Measurements from ENCODE around the gene OLFML2B. TPM values are rescaled to one million over a fixed set of nuclear protein-coding genes. Genes with fewer than 3 reads are reported as not detected.
"Not testable (repeated sequence)": the region's sequence is repeated elsewhere in the genome, so short reads cannot be mapped to it uniquely, and the experiment has no call there.

The OLFML2B gene
- total and polyA plus RNA-seq, 8 donors = 0.19 to 12.5 (median 0.47) TPM

DNA sequence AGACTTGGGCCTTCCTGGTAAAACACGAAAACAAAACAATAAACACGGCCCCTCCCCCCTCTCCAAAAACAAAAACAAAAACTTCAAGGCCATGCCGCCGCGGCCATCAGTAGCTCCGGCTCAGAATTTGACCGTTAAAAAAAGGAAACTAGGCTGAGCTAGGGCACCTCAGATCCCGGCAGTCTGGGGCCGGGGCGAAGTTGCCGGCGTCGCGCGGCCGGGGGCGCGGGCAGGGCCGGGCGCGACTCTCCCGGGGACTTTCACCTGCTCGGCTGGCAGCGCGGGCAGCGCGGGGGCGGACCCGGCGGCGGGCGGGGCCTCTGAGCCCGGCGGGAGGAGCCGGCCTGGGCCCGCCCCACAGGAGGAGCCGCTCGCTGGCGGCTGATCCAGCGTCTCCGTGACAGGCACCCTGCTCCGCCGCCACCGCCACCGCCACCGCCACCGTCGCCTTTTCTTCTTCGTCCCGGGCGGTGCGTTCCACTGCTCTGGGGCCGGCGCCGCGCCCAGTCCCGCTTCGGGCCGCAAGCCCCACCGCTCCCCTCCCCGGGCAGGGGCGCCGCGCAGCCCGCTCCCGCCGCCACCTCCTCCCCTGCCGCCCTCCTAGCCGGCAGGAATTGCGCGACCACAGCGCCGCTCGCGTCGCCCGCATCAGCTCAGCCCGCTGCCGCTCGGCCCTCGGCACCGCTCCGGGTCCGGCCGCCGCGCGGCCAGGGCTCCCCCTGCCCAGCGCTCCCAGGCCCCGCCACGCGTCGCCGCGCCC, 45.8 kb upstream of the OLFML2B start, which contains the start of gene NOS1AP:
NOS1AP (plus strand) TSS at position 358 of the 760 bp plus-strand sequence. CDS start 487 bp downstream, outside the sequence.
- no peaks in the 10 kb centered on the region for H3K27me3 ChIP-seq
- no peaks in the 10 kb centered on the region for H3K9me3 ChIP-seq
- intact Hi-C loops (cut with DNase I) = no loop called here
- peaks cover 0 to 9% (median 3%) of the 10 kb centered on the region in 3 donors for H3K4me1 ChIP-seq
- 0 to 1% methylated on average over 52 to 95 of the region's 95 CpGs for WGBS, 2 donors
- H3K27ac ChIP-seq = peak within 1 kb of the TSS in 3 of 4 donors; percentile 68 to 81 (median 80)
- H3K4me3 ChIP-seq = peak within 1 kb of the TSS; percentile 69 to 82 (median 75)
- TF ChIP-seq, protein P1, sequence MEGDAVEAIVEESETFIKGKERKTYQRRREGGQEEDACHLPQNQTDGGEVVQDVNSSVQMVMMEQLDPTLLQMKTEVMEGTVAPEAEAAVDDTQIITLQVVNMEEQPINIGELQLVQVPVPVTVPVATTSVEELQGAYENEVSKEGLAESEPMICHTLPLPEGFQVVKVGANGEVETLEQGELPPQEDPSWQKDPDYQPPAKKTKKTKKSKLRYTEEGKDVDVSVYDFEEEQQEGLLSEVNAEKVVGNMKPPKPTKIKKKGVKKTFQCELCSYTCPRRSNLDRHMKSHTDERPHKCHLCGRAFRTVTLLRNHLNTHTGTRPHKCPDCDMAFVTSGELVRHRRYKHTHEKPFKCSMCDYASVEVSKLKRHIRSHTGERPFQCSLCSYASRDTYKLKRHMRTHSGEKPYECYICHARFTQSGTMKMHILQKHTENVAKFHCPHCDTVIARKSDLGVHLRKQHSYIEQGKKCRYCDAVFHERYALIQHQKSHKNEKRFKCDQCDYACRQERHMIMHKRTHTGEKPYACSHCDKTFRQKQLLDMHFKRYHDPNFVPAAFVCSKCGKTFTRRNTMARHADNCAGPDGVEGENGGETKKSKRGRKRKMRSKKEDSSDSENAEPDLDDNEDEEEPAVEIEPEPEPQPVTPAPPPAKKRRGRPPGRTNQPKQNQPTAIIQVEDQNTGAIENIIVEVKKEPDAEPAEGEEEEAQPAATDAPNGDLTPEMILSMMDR (IDR thresholded peaks at IDR 0.05) = no peak
- peak; percentile 97 to 99 (median 98) for ATAC-seq
- FAIRE-seq = no peak
- no peaks in the 10 kb centered on the region for H3K36me3 ChIP-seq
- DNase-seq = peak; percentile 82 to 96 (median 88)

DNA sequence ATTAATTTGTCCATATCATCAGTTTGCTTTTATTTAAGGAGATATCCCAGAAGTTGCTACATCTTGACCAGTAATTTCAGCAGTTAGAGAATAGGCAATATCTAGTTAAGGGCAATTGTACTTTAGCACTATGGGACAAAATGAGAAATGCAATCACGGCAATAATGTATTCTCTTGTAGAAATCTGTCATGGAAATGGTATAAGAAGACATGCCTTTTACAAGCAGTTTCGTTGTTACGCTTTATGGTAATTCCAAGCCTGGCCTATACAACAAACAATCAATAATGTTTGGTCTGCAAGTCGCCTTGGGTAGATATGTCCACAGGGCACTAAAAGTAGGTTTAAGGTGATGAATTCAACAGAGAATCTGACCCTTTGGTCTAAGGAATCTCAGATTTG, 44.6 kb upstream of the OLFML2B start:
- peaks cover 0 to 9% (median 3%) of the 10 kb centered on the region in 3 donors for H3K4me1 ChIP-seq
- WGBS, 2 donors = 91 to 97% methylated on average over 4 of the region's 4 CpGs
- ATAC-seq = no peak
- DNase-seq = no peak
- H3K4me3 ChIP-seq = no peak overlapping the region
- no peaks in the 10 kb centered on the region for H3K27me3 ChIP-seq
- H3K27ac ChIP-seq = no peak overlapping the region
- TF ChIP-seq, protein P1 (IDR thresholded peaks at IDR 0.05) = no peak
- no peak for FAIRE-seq
- no peaks in the 10 kb centered on the region for H3K36me3 ChIP-seq
- no peaks in the 10 kb centered on the region for H3K9me3 ChIP-seq
- intact Hi-C loops (cut with DNase I) = no loop called here

DNA sequence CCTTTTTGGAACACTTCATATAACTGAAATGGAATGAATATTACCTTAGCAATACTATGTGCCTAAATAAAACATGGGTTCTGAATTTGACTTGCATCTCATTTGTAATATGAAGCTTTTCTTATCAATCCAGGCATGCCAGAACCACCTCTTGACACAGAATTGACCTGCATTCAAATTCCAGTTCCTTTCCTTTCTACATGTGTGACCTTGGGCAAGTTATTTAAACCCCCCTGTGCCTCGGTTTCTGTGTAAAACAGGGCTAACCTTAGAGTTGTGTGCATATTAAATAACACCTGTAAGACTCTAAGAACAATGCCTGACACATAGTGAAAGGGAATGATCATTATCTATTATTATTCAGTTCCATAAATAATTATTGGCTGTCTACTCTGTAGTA, 43.8 kb upstream of the OLFML2B start:
- Histone ChIP-seq H3K4me3 (no peak overlapping the region), H3K4me1 (peaks cover 0 to 9% (median 3%) of the 10 kb centered on the region in 3 donors), H3K27me3 (no peaks in the 10 kb centered on the region), H3K36me3 (no peaks in the 10 kb centered on the region), H3K9me3 (no peaks in the 10 kb centered on the region), H3K27ac (no peak overlapping the region)
- DNase-seq = no peak
- ATAC-seq = no peak
- FAIRE-seq = no peak
- 13 to 26% methylated on average over 1 of the region's 1 CpG for WGBS, 2 donors
- TF ChIP-seq, protein P1 (IDR thresholded peaks at IDR 0.05) = no peak
- intact Hi-C loops (cut with DNase I) = no loop called here

DNA sequence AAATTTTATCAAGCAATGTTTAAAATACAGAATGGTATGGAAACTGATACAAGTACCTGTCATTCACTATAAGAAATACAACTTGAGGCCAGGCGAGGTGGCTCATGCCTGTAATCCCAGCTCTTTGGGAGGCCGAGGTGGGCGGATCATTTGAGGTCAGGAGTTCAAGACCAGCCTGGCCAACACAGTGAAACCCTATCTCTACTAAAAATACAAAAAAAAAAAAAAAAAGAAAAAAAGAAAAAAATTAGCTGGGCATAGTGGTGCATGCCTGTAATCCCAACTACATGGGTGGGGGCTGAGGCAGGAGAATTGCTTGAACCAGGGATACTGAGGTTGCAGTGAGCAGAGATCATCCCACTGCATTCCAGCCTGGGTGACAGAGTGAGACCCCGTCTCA, 43.2 kb upstream of the OLFML2B start:
- 84 to 90% methylated on average over 4 of the region's 4 CpGs for whole genome bisulfite sequencing, 2 donors
- intact Hi-C loops (cut with DNase I); FAIRE-seq: not testable (repeated sequence)

DNA sequence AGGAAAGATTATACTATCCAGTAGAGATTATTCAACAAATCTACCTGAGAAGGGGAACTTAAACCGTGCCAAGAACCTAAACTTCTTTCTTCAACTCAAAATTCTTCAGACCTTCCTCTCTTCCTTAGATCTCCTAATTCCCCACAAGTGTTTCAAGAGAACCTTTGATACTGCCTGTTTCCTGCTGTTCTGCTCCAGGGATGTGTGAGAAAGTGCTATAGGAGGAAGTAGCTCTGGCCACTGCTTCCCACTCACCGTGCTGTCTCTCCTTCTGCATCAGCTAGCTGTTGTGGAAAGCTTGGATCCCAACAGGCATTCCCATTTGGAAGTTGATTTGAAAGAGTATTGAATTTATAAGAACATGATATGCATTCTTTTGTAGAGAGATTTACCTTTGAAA, 41.3 kb upstream of the OLFML2B start:
- Histone ChIP-seq H3K9me3 (no peaks in the 10 kb centered on the region), H3K4me1 (peaks cover 0 to 3% (median 0%) of the 10 kb centered on the region in 3 donors), H3K4me3 (no peak overlapping the region), H3K27ac (no peak overlapping the region), H3K36me3 (no peaks in the 10 kb centered on the region), H3K27me3 (no peaks in the 10 kb centered on the region)
- no peak for FAIRE-seq
- no peak for ATAC-seq
- DNase-seq = no peak
- intact Hi-C loops (cut with DNase I) = no loop called here
- TF ChIP-seq, protein P1 (IDR thresholded peaks at IDR 0.05) = no peak
- 86 to 90% methylated on average over 2 of the region's 2 CpGs for WGBS, 2 donors

More for the DNA sequence above, 43.2 kb upstream of the OLFML2B start:
- not testable (repeated sequence) for H3K9me3 ChIP-seq, H3K27ac ChIP-seq, H3K4me3 ChIP-seq, H3K27me3 ChIP-seq, H3K4me1 ChIP-seq, ATAC-seq, H3K36me3 ChIP-seq, DNase-seq
